PC-9 (cell line): Measurements from ENCODE around the gene PTOV1.

ENCODE experiments used
- CTCF ChIP-seq: fragments of 200-600 bp; sonication (generic); conservative IDR thresholded peaks from 2 replicates; pipeline ENCODE4 v1.6.1; 2017; ENCODE audit warnings: mixed run types, antibody characterized with exemption, mild to moderate bottlenecking, moderate library complexity
- EZH2 ChIP-seq: fragments of 200-600 bp; sonication (generic); IDR thresholded peaks from 2 replicates; pipeline ENCODE4 v1.8.0; 2017; ENCODE audit warnings: antibody characterized with exemption, low read depth

- TF ChIP-seq CTCF (no peak), EZH2 (no peak)
Observed at GRCh38 chr19:49846408-49846807, 4.6 kb upstream of the PTOV1 start.
